Keratinocyte (primary cell): ENCODE data around the gene DIAPH2. TPM values are rescaled to one million over a fixed set of nuclear protein-coding genes. Genes with fewer than 3 reads are reported as not detected.

Experiments
- DNase-seq: peaks from one replicate; pipeline ENCODE4 v3.0.0-alpha.2; 2011; ENCODE audit warnings: low read depth, missing footprints, low spot score
- FAIRE-seq: peaks from 2 replicates; lab custom pipeline; 2011; peaks lifted over from hg19 to GRCh38; lab: Jason Lieb, UNC
- H2AFZ ChIP-seq: 2 replicates; pipeline ENCODE4 v1.6.0; 2012; ENCODE audit warnings: low read length, control low read depth, inconsistent platforms; ENCODE audit not compliant: control insufficient read depth
- H3K27ac ChIP-seq: 2 replicates; pipeline ENCODE4 v1.5.1; 2011; ENCODE audit warnings: low read length; ENCODE audit not compliant: control insufficient read depth, insufficient read depth
- H3K27me3 ChIP-seq: 3 replicates; pipeline ENCODE4 v1.6.0; 2011; ENCODE audit warnings: low read length; ENCODE audit not compliant: control insufficient read depth, insufficient read depth; ENCODE audit errors: extremely low read depth
- H3K36me3 ChIP-seq, 2 experiments: 2 replicates in 1 of 2; 3 replicates in 1 of 2; pipeline ENCODE4 v1.5.1; 2011; ENCODE audit warnings: low read length in 2 of 2, mild to moderate bottlenecking in 1 of 2; ENCODE audit not compliant: control insufficient read depth in 2 of 2, insufficient read depth in 2 of 2; ENCODE audit errors: extremely low read depth in 1 of 2
- H3K4me1 ChIP-seq: 3 replicates; pipeline ENCODE4 v1.5.1; 2011; ENCODE audit warnings: low read length; ENCODE audit not compliant: control insufficient read depth, insufficient read depth; ENCODE audit errors: extremely low read depth
- H3K4me2 ChIP-seq: 3 replicates; pipeline ENCODE4 v1.6.0; 2011; ENCODE audit warnings: low read depth, low read length; ENCODE audit not compliant: control insufficient read depth, insufficient read depth; ENCODE audit errors: extremely low read depth
- H3K4me3 ChIP-seq, 3 experiments: fragments of 200-600 bp in 1 of 3; sonication (generic) in 1 of 3; 2 replicates in 2 of 3; 3 replicates in 1 of 3; pipeline ENCODE4 v1.5.1; 2011 to 2016; ENCODE audit warnings: low read length in 3 of 3, mild to moderate bottlenecking in 3 of 3, control low read depth in 2 of 3, inconsistent platforms in 1 of 3, low read depth in 1 of 3, mixed read lengths in 1 of 3, mixed run types in 1 of 3, moderate library complexity in 1 of 3; ENCODE audit not compliant: control insufficient read depth in 2 of 3, insufficient read depth in 2 of 3; ENCODE audit errors: extremely low read depth in 1 of 3
- H3K79me2 ChIP-seq: 2 replicates; pipeline ENCODE4 v1.6.0; 2012; ENCODE audit warnings: low read length; ENCODE audit not compliant: control insufficient read depth, insufficient read depth
- H3K9ac ChIP-seq: 3 replicates; pipeline ENCODE4 v1.6.0; 2011; ENCODE audit warnings: low read length; ENCODE audit not compliant: control insufficient read depth, insufficient read depth; ENCODE audit errors: extremely low read depth
- H3K9me1 ChIP-seq: 3 replicates; pipeline ENCODE4 v1.6.0; 2011; ENCODE audit warnings: low read length; ENCODE audit not compliant: control insufficient read depth, insufficient read depth; ENCODE audit errors: extremely low read depth
- H3K9me3 ChIP-seq: 2 replicates; pipeline ENCODE4 v1.5.1; 2012; ENCODE audit warnings: low read depth, low read length; ENCODE audit not compliant: control insufficient read depth
- H4K20me1 ChIP-seq: 3 replicates; pipeline ENCODE4 v1.6.0; 2011; ENCODE audit warnings: low read length; ENCODE audit not compliant: control insufficient read depth, insufficient read depth; ENCODE audit errors: extremely low read depth
- CTCF ChIP-seq, 3 experiments: IDR thresholded peaks in 1 of 3; conservative IDR thresholded peaks in 1 of 3; optimal IDR thresholded peaks in 1 of 3; 2 replicates in 2 of 3; 3 replicates in 1 of 3; pipeline versions ENCODE3 to v1.5.1; 2011; ENCODE audit warnings: low read length in 3 of 3, mild to moderate bottlenecking in 3 of 3, moderate library complexity in 2 of 3, control low read depth in 1 of 3, inconsistent platforms in 1 of 3; ENCODE audit not compliant: insufficient read depth in 2 of 3; ENCODE audit errors: extremely low read depth in 1 of 3
- EZH2 ChIP-seq: IDR thresholded peaks from one replicate; pipeline ENCODE4 v1.6.1; 2012; ENCODE audit warnings: inconsistent platforms, mild to moderate bottlenecking, low read length, moderate library complexity
- dilution Hi-C: fragments of 300-500 bp; cut with MboI; formaldehyde crosslinking; loops from one replicate; pipeline ENCODE4 v1.7.0; 2020; ENCODE audit warnings: low sequenced_read_pairs; ENCODE audit not compliant: extremely low pct_ligation_motif_present
- polyA plus RNA-seq, 5 experiments: library from polyadenylated mRNA; depleted of rRNA in 3 of 5; stranded (reverse) in 3 of 5; stranded (forward) in 1 of 5; unstranded in 1 of 5; fragments of >200 nt; gene quantifications; 1 replicate in 1 of 5; 2 replicates in 3 of 5; 3 replicates in 1 of 5; pipeline versions ENCODE4 v1.2.1 to v1.2.3, GENCODE V29; 2011 to 2012; ENCODE audit warnings: missing spikeins in 2 of 5, low read depth in 1 of 5, low replicate concordance in 1 of 5

The DIAPH2 gene
- polyA plus RNA-seq, 1 donor (not counting 4 experiments of a cell fraction or from before 2014, with no cell fraction given) = 7.4 TPM

DNA sequence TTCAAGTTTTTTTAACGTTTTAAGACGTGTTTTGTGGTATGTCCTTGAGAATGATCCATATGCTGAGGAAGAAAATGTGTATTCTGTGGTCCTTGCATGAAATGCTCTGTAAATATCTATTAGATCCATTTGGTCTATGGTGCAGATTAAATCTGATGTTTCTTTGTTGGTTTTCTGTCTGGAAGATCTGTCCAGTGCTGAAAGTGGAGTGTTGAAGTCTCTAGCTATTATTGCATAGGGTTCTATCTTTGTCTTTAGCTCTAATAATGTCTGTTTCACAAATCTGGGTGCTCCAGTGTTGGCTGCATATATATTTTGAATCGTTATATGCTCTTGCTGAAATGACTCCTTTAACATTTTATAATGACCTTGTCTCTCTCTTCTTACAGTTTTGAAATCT, 321.5 kb downstream of the DIAPH2 start:
- no peak for FAIRE-seq
- Histone ChIP-seq H3K9ac (no peak overlapping the region), H3K79me2 (no peaks in the 10 kb centered on the region), H3K4me2 (no peak overlapping the region), H3K27me3 (no peaks in the 10 kb centered on the region), H3K9me3 (no peaks in the 10 kb centered on the region), H3K4me3 (no peak overlapping the region), H3K9me1 (no peaks in the 10 kb centered on the region), H3K27ac (no peak overlapping the region), H2AFZ (no peak overlapping the region), H4K20me1 (no peaks in the 10 kb centered on the region), H3K4me1 (no peaks in the 10 kb centered on the region), H3K36me3 (no peaks in the 10 kb centered on the region)
- no peak for DNase-seq
- no peak for TF ChIP-seq EZH2
- TF ChIP-seq CTCF (optimal IDR thresholded peaks at IDR 0.05 in 1 of 3, IDR thresholded peaks at IDR 0.05 in 1 of 3, conservative IDR thresholded peaks at IDR 0.05 in 1 of 3; ENCODE audit: extremely low read depth in 1 of 3, insufficient read depth in 2 of 3, low read length in 3 of 3) = no peak
- dilution Hi-C loops = no loop called here

DNA sequence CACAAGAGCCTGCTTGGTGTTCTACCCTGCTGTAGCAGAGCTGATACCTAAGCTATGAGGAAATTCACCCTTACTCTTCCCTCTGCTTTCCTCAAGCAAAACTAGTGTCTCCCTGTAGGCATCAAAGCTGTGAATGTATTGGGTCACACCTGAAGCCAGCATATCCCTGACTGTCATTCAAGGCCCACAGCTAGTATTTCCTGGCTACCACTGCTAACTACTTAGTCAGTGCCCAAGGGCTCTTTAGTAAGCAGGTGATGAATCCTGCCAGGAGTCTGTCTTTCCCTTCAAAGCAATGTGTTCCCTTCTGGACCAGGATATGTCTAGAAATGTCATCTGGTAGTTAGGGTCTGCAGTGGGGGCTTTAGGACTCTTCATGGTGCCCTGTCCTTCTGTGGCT, 324.7 kb downstream of the DIAPH2 start:
- H3K27me3 ChIP-seq = no peaks in the 10 kb centered on the region
- no peak overlapping the region for H3K4me2 ChIP-seq
- H3K4me1 ChIP-seq = no peaks in the 10 kb centered on the region
- H3K36me3 ChIP-seq = no peaks in the 10 kb centered on the region
- no peak overlapping the region for H3K4me3 ChIP-seq
- no peak overlapping the region for H3K27ac ChIP-seq
- dilution Hi-C loops = no loop called here
- H2AFZ ChIP-seq = no peak overlapping the region
- no peak for DNase-seq
- H3K9me1 ChIP-seq = no peaks in the 10 kb centered on the region
- no peak for TF ChIP-seq EZH2
- no peak for TF ChIP-seq CTCF (optimal IDR thresholded peaks at IDR 0.05 in 1 of 3, IDR thresholded peaks at IDR 0.05 in 1 of 3, conservative IDR thresholded peaks at IDR 0.05 in 1 of 3; ENCODE audit: extremely low read depth in 1 of 3, insufficient read depth in 2 of 3, low read length in 3 of 3)
- no peaks in the 10 kb centered on the region for H3K79me2 ChIP-seq
- no peaks in the 10 kb centered on the region for H3K9me3 ChIP-seq
- FAIRE-seq = no peak
- no peak overlapping the region for H3K9ac ChIP-seq
- no peaks in the 10 kb centered on the region for H4K20me1 ChIP-seq
